Lower leg skin (tissue), 3 donors: Measurements from ENCODE around the gene MTERF1.

Source experiments
- POLR2A ChIP-seq, 2 donors: fragments of 450-650 bp; IDR thresholded peaks; one replicate each; pipeline ENCODE4 v1.6.1; 2016 to 2017; ENCODE audit warnings: antibody characterized with exemption in 2 of 2, mild to moderate bottlenecking in 1 of 2, moderate library complexity in 1 of 2
- TF ChIP-seq, protein P1 (sequence below), 3 donors: fragments of 450-650 bp; IDR thresholded peaks; one replicate each; pipeline ENCODE4 v1.5.1; 2016; ENCODE audit warnings: antibody characterized with exemption in 3 of 3, mild to moderate bottlenecking in 3 of 3, moderate library complexity in 2 of 3

DNA sequence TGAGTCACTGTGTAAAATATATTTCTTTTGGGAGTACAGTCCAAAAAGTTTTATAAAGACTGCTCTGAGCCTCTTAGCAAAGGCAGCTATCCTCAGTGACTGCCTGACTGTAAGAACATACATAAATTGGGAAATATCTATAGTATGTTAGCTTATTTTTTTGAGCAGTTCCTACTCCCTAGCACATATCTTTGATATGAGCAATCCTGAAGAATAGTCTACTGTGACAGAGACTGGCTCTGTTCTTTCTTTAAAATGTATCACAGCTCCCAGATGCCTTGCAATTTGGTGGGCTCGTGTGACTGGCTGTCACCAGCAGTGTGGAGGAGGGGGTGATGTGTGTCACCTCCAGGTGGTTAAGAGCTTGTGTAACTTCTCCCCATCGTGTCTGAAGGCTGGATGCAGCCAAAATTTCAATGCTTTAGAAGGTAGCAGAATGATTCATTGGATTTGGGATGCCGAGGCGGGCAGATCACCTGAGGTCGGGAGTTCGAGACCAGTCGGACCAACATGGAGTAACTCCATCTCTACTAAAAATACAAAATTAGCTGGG is 47.9 kb downstream of the MTERF1 start:
- TF ChIP-seq, protein P1, sequence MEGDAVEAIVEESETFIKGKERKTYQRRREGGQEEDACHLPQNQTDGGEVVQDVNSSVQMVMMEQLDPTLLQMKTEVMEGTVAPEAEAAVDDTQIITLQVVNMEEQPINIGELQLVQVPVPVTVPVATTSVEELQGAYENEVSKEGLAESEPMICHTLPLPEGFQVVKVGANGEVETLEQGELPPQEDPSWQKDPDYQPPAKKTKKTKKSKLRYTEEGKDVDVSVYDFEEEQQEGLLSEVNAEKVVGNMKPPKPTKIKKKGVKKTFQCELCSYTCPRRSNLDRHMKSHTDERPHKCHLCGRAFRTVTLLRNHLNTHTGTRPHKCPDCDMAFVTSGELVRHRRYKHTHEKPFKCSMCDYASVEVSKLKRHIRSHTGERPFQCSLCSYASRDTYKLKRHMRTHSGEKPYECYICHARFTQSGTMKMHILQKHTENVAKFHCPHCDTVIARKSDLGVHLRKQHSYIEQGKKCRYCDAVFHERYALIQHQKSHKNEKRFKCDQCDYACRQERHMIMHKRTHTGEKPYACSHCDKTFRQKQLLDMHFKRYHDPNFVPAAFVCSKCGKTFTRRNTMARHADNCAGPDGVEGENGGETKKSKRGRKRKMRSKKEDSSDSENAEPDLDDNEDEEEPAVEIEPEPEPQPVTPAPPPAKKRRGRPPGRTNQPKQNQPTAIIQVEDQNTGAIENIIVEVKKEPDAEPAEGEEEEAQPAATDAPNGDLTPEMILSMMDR (IDR thresholded peaks at IDR 0.05) = no peak
- no peak for TF ChIP-seq POLR2A (IDR thresholded peaks at IDR 0.05)
